Heart left ventricle (tissue), 13 donors: ENCODE data around the gene CKAP4.

Source experiments
- CTCF ChIP-seq, 12 donors: fragments of 200-600 bp; sonication (generic) in 4 of 12; IDR thresholded peaks; one replicate each; pipeline versions ENCODE4 v1.5.0 to v1.8.0; 2018 to 2022; ENCODE audit warnings: antibody characterized with exemption in 12 of 12, mild to moderate bottlenecking in 5 of 12
- POLR2A ChIP-seq, 2 donors: fragments of 450-650 bp; IDR thresholded peaks; one replicate each; pipeline ENCODE4 v1.6.1; 2017; ENCODE audit warnings: antibody characterized with exemption in 2 of 2, mild to moderate bottlenecking in 2 of 2, moderate library complexity in 2 of 2
- donor health status: ischemic (EF 13 %, LVEDD 7.1; RV severe dilation, severe dysfunction).
- donor health status: DM: no; HTN: yes; CAD: no.
- donor health status: DM: no; HTN: no; CAD: no.
- donor health status: ischemic (EF 25% LVEDD 6.9; RV normal size, moderate dysfunction).
- donor health status: ischemic (EF 25% LVEDD 5.7; RV mildly dilated, moderate dysfunction).
- donor health status: ischemic (EF 35%, LVEDD 5.7; RV mildly dilated, moderate dysfunction).
- donor health status: nonischemic (EF 11% LVEDD 7.7; RV severe dilation, severe dysfunction).
- donor health status: DM: yes; HTN: yes; CAD: no.
- donor health status: PGD.
- donor health status: ischemic (EF 29% LVEDD 5.4; RV normal size, mild dysfunction).
- donor health status: nonischemic (EF 23%, LVEDD 6.1; RV moderate dilation, normal function).

- TF ChIP-seq CTCF (IDR thresholded peaks at IDR 0.05) = no peak
- no peak for TF ChIP-seq POLR2A (IDR thresholded peaks at IDR 0.05)
Observed at GRCh38 chr12:106269150-106269771, 21.4 kb upstream of the CKAP4 start.
